GM18870 (cell line): ENCODE results near the gene AGPAT4.
"Not testable (repeated sequence)": the region's sequence is repeated elsewhere in the genome, so short reads cannot be mapped to it uniquely, and the experiment has no call there.

Experiments used
- ATAC-seq: cut with Tn5 transposase; IDR thresholded peaks from one replicate; pipeline ENCODE4 v1.9.1; 2021; ENCODE audit warnings: moderate library complexity; ENCODE audit not compliant: unreplicated experiment

The AGPAT4 gene

DNA sequence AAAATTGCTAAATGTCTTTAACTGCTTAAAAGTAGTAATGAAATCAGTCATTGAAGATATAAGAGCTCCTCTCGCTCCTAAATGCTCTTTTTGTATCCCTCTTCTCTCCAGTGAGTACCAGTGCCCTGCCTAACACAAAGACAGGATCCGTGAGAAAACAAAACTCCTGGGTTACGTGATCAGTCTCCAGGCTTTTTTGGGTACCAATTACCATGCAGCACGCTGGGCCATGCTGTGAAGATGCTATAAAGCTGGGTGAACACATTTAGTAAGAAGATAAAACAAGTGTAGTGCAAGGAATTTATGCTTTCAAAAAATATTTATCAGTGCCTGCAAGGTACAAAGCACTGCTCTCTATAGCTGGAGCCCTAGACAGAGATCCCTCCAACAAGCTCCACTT lies 66.7 kb downstream of the AGPAT4 start:
- no peak for ATAC-seq

DNA sequence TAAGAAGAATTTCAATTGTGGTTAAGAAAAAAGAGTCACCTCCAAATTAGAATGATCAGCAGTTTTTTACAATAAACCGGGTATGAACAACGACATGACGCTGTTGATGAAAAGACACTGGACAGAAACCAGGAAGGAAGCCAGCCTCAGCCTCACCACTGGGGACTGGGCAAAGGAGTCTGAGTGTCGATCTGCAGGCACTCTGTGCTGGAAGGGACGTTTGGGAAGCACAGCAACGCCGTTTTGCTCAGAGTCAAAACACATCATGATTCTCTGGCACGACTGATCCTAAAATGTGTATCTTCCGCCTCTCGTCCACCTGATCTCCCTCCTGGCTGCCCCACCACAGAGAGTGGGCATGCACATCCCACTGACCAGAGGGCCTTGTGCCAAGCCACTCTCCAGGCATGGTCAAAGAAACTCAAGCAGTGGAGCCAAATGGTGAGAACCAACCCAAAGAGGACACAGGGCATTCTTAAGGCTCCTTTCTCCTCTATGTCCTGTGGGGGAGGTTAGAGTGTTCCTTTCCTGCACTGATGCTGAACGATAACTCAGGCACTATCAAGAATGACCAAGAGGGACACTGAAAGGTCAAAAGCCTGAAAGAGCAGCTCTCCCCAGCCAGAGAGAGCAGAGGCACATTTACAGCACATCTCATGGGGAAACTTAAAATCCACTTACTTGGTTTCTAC lies 68.8 kb downstream of the AGPAT4 start:
- no peak for ATAC-seq

DNA sequence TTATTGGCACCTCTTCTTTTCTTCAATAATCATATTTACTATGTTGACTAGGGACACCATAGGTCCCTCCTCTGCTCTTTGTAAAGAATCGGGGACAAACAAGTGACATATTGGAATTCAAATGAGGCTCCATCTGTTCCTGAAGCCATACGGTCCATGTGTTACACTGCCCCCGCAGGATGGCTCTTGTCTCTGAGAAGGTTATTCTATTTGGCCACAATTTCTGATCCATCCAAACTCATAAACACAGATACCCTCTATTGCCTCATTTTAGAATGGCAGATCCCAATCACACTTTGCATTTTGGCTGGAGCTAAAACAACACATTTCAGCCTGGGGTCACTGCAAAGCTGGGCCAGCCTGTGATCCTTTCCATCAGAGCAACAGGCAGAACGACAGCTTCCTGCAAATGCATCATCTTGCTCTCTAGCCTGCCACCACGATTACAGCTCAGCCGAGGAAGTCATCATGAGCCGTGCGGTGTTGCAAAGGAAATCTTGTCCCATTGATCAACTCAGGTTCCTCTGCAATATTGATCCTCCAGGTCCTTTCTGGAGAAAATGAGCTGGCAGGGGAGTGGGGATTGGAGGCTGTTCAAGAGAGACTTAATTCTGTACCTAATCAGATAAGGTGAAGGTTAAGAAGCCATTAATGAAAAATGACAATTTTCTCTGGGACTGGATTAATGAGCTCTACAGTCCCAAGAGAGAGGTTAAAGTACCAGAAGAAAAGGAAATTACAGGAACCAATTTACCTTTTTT lies 73.1 kb downstream of the AGPAT4 start:
- ATAC-seq = no peak

DNA sequence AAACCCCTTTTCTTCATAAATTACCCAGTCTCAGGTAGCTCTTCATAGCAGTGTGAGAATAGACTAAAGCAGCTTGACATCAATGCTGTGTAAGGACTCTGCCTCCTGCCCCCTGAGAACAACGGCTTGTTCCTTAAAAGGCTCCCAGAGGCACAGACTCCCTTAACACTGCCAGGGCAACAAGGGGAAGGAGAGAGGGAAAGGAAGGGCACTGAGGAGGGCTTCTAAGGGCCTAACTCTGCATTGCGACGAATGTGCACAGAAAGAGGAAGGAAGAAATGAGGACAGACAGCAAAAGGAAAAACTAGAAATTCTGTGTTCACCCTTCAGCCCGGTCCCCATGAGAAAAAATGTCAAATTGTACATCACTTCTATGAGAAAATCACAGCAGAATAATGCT lies 74.0 kb downstream of the AGPAT4 start:
- no peak for ATAC-seq

- no peak for ATAC-seq
Observed at GRCh38 chr6:161198783-161199460, 74.9 kb downstream of the AGPAT4 start.

GRCh38 chr6:161198176-161198575 lies 75.7 kb downstream of the AGPAT4 start:
- ATAC-seq = no peak

- ATAC-seq = no peak
Observed at GRCh38 chr6:161195386-161195785, 78.5 kb downstream of the AGPAT4 start.

- ATAC-seq = no peak
Observed at GRCh38 chr6:161194374-161194773, 79.5 kb downstream of the AGPAT4 start.

- no peak for ATAC-seq
Observed at GRCh38 chr6:161192636-161193411, 81.0 kb downstream of the AGPAT4 start.

GRCh38 chr6:161191671-161192070 lies 82.2 kb downstream of the AGPAT4 start:
- ATAC-seq = no peak

GRCh38 chr6:161191007-161191406 lies 82.9 kb downstream of the AGPAT4 start:
- ATAC-seq = no peak

DNA sequence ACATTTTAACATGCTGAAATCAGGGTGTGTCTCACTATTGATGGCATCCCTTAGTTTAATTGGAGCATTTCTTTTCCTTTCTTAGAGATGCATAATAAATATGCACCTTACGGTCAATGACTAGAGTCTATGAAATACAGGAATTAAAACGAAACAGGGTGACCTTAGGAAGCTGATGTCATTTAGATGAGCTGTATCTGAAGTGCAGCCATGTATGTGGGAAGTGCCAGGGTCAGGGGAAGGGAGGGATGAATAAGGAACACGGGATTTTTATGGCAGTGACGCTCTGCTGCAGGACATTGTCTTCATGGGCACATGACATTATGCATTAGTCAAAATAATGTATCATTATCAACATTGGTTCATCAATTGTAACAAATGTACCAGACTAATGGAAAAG lies 84.0 kb downstream of the AGPAT4 start:
- ATAC-seq = no peak

DNA sequence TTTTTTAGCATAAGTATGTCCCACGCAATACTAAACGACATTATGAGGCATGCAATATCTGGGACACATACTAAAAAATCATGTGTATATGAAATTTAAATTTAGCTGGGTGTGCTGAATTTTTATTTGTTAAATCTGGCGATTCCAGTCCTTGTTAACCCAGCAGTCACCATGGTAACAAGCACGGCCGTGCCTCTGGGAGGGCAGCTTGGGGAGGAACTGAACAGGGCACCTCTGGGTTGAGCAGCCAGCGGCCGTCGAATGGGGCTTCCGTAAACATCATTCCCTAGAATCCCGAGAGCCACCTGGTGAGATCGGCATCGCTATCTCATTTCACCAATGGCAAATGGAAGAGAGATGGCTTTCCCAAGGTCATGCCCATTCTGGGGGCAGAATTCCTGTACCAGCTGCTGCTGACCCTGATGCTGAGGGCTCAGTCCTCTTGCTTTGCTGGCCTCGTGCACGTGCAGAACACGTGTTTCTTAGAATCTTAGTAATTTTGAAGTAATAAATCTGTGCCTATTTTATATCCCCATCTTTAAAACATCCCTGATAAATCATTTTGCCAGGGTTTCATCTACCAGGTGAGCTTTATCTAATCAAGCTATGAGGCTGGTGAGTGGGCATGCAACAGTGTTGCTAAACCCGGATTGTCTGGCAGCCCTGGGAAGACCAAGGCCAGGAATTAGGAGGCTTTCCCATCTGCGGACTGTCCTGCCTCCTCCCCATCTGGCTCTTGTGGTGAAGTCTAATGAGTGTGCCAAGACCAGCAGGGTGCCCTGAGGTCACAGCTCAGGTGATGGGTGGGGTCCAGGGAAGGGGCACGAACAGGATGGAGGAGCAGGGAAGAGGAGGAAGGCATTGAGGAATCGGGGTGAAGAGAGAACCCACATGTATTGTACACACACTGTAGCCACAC lies 85.1 kb downstream of the AGPAT4 start:
- no peak for ATAC-seq

DNA sequence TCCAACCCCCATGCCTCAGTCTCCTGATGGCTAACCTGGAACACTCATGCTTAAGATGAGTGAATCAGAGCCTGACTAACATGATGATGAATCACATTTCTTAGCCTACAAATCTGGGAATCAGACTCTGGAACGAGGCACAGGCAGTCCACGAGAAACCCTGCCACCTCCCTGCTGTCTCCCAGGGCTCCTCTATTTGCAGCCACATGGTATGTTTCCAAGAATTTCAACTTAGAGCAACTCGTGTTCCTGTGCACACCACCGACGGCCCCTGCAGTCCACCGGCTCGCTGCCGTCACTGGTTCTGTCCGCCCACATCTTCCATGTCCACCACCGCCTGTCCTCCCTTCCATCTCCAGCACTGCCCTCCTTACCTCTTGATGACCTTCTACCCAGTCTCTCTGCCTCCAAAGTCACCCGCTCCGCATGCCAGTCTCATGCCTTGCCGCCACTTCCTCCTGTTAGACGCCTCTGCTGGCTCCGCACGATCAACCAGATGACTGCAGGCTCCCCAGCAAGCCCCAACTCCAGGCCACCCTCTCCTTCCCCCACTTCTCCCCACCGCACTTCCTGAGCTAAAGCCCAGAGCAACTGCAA lies 87.6 kb downstream of the AGPAT4 start:
- no peak for ATAC-seq

DNA sequence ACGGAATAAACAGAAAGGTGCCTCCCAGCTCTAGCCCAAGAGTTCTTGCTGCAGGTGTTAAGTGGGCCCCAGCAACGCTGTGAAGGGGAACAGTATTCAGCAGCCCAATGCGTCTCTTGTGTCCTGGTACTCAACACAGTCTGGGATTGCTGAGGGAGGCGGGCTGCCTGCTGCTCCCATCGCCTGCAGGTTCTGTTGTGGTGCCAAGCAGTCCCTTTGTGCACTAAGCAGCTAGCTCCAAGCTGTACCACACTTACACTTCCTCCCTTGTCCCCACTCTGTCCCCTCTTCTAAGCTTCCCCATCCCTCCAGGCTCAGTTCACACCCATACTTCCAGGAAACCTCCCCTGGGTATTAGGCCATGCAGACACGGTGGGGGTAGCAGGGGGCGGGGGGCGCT lies 92.7 kb downstream of the AGPAT4 start:
- no peak for ATAC-seq

DNA sequence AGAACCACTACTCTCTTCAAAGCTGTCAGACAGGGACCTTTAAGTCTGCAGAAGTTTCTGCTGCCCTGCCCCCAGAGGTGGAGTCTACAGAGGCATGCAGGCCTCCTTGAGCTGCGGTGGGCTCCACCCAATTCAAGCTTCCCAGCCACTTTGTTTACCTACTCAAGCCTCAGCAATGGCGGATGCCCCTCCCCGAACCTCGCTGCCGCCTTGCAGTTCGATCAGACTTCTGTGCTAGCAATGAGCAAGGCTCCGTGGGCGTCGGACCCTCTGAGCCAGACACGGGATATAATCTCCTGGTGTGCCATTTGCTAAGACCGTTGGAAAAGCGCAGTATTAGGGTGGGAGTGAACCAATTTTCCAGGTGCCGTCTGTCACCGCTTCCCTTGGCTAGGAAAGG lies 95.7 kb downstream of the AGPAT4 start:
- not testable (repeated sequence) for ATAC-seq

- ATAC-seq = not testable (repeated sequence)
Observed at GRCh38 chr6:161176428-161176827, 97.4 kb downstream of the AGPAT4 start.

DNA sequence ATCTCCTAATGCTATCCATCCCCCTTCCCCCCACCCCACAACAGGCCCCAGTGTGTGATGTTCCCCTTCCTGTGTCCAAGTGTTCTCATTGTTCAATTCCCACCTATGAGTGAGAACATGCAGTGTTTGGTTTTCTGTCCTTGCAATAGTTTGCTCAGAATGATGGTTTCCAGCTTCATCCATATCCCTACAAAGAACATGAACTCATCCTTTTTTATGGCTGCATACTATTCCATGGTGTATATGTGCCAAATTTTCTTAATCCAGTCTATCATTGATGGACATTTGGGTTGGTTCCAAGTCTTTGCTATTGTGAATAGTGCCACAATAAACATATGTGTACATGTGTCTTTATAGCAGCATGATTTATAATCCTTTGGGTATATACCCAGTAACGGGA lies 101.1 kb downstream of the AGPAT4 start:
- not testable (repeated sequence) for ATAC-seq

- ATAC-seq = no peak
Observed at GRCh38 chr6:161171207-161171606, 102.7 kb downstream of the AGPAT4 start.

DNA sequence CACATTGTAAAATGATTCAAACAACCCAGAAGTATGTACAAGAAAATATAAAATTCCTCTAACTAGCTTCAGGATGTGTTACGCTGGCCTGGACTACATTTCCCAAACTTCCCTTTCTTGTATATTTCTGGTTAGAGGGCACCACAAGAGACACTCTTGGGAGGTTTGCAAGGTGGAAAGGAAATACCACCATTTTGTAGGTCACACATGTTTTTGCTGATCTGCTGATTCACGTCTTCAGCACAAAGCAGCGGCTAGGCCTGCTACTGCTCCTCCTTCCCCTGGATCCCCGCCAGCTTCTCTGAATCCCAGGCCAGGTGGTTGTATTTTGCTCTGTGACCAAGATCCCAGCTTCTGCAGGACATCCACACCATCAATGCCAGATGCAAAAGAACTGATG lies 104.2 kb downstream of the AGPAT4 start:
- no peak for ATAC-seq
